H54 (cell line): ENCODE results near the gene SCYL3.
"Not testable (repeated sequence)": the region's sequence is repeated elsewhere in the genome, so short reads cannot be mapped to it uniquely, and the experiment has no call there.

Source experiments
- DNase-seq: peaks from one replicate; pipeline ENCODE4 v3.0.0; 2011; ENCODE audit warnings: low spot score, mixed read lengths; ENCODE audit not compliant: insufficient read length
- FAIRE-seq: peaks from 3 replicates; lab custom pipeline; 2011; peaks lifted over from hg19 to GRCh38; lab: Jason Lieb, UNC
- POLR2A ChIP-seq: IDR thresholded peaks from 2 replicates; pipeline ENCODE4 v1.6.1; 2011; ENCODE audit warnings: low read depth, mild to moderate bottlenecking, low read length

Gene SCYL3, protein sequence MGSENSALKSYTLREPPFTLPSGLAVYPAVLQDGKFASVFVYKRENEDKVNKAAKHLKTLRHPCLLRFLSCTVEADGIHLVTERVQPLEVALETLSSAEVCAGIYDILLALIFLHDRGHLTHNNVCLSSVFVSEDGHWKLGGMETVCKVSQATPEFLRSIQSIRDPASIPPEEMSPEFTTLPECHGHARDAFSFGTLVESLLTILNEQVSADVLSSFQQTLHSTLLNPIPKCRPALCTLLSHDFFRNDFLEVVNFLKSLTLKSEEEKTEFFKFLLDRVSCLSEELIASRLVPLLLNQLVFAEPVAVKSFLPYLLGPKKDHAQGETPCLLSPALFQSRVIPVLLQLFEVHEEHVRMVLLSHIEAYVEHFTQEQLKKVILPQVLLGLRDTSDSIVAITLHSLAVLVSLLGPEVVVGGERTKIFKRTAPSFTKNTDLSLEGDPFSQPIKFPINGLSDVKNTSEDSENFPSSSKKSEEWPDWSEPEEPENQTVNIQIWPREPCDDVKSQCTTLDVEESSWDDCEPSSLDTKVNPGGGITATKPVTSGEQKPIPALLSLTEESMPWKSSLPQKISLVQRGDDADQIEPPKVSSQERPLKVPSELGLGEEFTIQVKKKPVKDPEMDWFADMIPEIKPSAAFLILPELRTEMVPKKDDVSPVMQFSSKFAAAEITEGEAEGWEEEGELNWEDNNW

GRCh38 chr1:169893645-169894423 lies at the start of gene SCYL3:
Gene SCYL3, minus strand, starts transcription at chr1:169893896. Its CDS starts 5,056 bp downstream, at chr1:169888840.
- FAIRE-seq (peak; percentile 83), DNase-seq (peak; percentile 96)
- TF ChIP-seq POLR2A = peak; percentile 64

GRCh38 chr1:169941982-169942830 lies 48.5 kb upstream of the SCYL3 start:
- DNase-seq (no peak), FAIRE-seq (peak; percentile 27)
- no peak for TF ChIP-seq POLR2A

GRCh38 chr1:169933984-169934725 lies 40.5 kb upstream of the SCYL3 start:
- FAIRE-seq (peak; percentile 70), DNase-seq (no peak)
- no peak for TF ChIP-seq POLR2A

- DNase-seq = no peak
- TF ChIP-seq POLR2A = no peak
- no peak for FAIRE-seq
These were observed 38.1 kb upstream of the SCYL3 start for GRCh38 chr1:169931795-169932231.

DNA sequence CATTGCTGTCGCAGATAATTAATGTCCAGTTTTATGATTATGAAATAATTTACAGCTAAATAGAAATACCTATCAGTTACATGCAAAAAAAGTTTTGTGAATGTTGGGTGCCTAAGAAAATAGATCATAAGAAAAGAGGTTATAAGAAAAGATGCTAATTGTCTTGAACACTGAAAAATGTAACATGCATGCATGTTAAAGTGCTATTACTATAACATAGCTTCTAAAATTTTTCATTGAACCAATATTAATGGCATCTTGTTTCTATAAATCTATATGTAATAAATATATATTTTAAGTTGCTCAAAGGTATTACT lies 35.5 kb upstream of the SCYL3 start:
- no peak for TF ChIP-seq POLR2A
- DNase-seq (no peak), FAIRE-seq (no peak)

GRCh38 chr1:169928438-169929209 lies 34.9 kb upstream of the SCYL3 start:
- FAIRE-seq = peak; percentile 88
- TF ChIP-seq POLR2A = no peak
- DNase-seq = no peak

GRCh38 chr1:169925505-169926482 lies 32.1 kb upstream of the SCYL3 start:
- no peak for TF ChIP-seq POLR2A
- DNase-seq (no peak), FAIRE-seq (no peak)

DNA sequence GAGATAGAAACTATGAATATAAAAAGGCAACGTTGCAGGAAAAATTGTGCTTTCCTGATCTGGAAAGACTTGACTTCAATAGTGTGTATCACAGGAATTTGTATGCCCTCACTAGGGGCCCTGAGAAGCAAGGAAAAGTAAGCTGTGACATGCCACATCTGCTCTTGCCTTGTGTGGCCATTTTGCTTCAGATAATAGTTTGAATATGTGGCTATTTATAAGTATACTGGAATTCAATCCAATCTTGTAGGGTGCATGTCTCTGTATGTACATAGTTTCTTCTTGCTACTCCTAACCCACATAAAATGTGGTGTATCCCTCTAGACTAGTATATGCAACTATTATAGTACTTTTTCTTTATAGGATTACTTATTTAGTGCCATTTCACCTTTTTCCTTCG lies 31.1 kb upstream of the SCYL3 start:
- FAIRE-seq (no peak), DNase-seq (no peak)
- no peak for TF ChIP-seq POLR2A

DNA sequence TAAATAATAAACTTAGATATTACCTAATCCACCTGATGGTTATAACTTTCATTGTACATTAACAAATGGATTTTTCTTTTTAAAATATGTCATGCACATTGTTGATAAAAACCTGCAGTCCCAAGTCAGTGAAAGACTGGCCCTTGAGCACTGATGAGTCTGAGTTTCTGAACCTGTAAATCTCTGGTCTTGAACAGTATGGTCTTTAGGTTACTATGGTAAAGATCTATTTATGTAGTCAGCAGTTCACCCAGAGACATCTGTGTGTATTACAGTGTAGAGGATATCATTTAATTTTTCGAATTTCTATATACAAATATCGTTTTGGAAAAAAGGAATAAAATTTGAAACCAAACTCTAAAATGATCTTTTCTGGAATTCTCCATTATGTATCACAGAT lies 30.4 kb upstream of the SCYL3 start:
- FAIRE-seq = peak; percentile 20
- DNase-seq = no peak
- TF ChIP-seq POLR2A = no peak

- no peak for FAIRE-seq
- no peak for DNase-seq
- no peak for TF ChIP-seq POLR2A
These were observed 27.4 kb upstream of the SCYL3 start for GRCh38 chr1:169921080-169921479.

- FAIRE-seq (no peak), DNase-seq (no peak)
- no peak for TF ChIP-seq POLR2A
These were observed 25.2 kb upstream of the SCYL3 start for GRCh38 chr1:169918927-169919326.

DNA sequence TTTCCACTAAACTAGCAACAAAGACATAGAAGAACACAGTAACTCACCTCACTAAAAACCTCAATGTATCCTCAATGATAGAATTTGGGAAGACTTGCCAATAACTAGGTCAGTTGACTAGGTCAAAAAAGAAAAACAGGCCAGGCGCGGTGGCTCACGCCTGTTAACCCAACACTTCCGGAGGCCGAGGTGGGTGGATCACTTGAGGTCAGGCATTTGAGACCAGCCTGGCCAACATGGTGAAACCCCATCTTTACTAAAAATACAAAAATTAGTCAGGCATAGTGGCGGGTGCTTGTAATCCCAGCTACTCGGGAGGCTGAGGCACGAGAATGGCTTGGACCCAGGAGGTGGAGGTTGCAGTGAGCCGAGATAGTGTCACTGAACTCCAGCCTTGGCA lies 24.5 kb upstream of the SCYL3 start:
- not testable (repeated sequence) for FAIRE-seq, DNase-seq
